Right lobe of liver (tissue), 4 donors: ENCODE measurements around the gene RPTOR.

Source experiments
- POLR2A ChIP-seq: fragments of 450-650 bp; IDR thresholded peaks from one replicate; pipeline ENCODE4 v1.6.1; 2017; ENCODE audit warnings: antibody characterized with exemption, mild to moderate bottlenecking
- TF ChIP-seq, protein P1 (sequence below), 4 donors: fragments of 200-600 bp in 3 of 4; fragments of 450-650 bp in 1 of 4; IDR thresholded peaks; one replicate each; pipeline versions ENCODE4 v1.5.1 to v1.8.0; 2016 to 2022; ENCODE audit warnings: antibody characterized with exemption in 4 of 4, mild to moderate bottlenecking in 2 of 4
- donor health status: DM: no; HTN: no; CAD: no.
- donor health status: DM: no; HTN: no; CAD: no.
- donor health status: DM: no; HTN: yes; CAD: no.

- TF ChIP-seq, protein P1, sequence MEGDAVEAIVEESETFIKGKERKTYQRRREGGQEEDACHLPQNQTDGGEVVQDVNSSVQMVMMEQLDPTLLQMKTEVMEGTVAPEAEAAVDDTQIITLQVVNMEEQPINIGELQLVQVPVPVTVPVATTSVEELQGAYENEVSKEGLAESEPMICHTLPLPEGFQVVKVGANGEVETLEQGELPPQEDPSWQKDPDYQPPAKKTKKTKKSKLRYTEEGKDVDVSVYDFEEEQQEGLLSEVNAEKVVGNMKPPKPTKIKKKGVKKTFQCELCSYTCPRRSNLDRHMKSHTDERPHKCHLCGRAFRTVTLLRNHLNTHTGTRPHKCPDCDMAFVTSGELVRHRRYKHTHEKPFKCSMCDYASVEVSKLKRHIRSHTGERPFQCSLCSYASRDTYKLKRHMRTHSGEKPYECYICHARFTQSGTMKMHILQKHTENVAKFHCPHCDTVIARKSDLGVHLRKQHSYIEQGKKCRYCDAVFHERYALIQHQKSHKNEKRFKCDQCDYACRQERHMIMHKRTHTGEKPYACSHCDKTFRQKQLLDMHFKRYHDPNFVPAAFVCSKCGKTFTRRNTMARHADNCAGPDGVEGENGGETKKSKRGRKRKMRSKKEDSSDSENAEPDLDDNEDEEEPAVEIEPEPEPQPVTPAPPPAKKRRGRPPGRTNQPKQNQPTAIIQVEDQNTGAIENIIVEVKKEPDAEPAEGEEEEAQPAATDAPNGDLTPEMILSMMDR (IDR thresholded peaks at IDR 0.05), result no peak
- no peak for TF ChIP-seq POLR2A
Observed at GRCh38 chr17:81003711-81004475, 459.3 kb downstream of the RPTOR start.
